K562 (cell line): ENCODE data around the gene EFCC1. TPM values are rescaled to one million over a fixed set of nuclear protein-coding genes. Genes with fewer than 3 reads are reported as not detected.

ENCODE experiments used
- ATAC-seq: fragments of 200-7000 bp; cut with Tn5 transposase; 3 replicates; pipeline ENCODE4 v1.9.1; 2020; ENCODE audit warnings: moderate library complexity
- BruUV-seq: library from RNA; stranded (reverse); fragments of 400-500 nt; replicated peaks from 2 replicates; lab custom pipeline; 2021; lab: Mats Ljungman, UMichigan
- CTCF ChIA-PET: fragments of 300-600 bp; formaldehyde crosslinking; extraction: SDS; loops from one replicate; lab custom pipeline; 2021; ENCODE audit warnings: low intra/inter-chr PET ratio; lab: Yijun Ruan, JAX
- POLR2A ChIA-PET: fragments of 300-600, 350-650 bp; sonication (Branson Sonifier 250); formaldehyde crosslinking; extraction: SDS; loops from one replicate; lab custom pipeline; 2021; ENCODE audit warnings: antibody characterized with exemption, inconsistent platforms; lab: Yijun Ruan, JAX
- DNase-seq, 4 experiments: peaks; one replicate each; pipeline versions ENCODE4 v3.0.0 to v3.0.0-alpha.2; 2011 to 2018; ENCODE audit warnings: low spot score in 3 of 4, mixed read lengths in 3 of 4; ENCODE audit errors: extremely low read depth in 1 of 4
- FAIRE-seq: peaks from 2 replicates; lab custom pipeline; 2011; peaks lifted over from hg19 to GRCh38; lab: Jason Lieb, UNC
- H2AFZ ChIP-seq: 2 replicates; pipeline ENCODE4 v1.6.0; 2011; ENCODE audit warnings: low read depth, low read length, control low read depth, inconsistent platforms
- H3K27ac ChIP-seq: fragments of 200-600 bp; 3 replicates; pipeline ENCODE4 v1.8.0; 2011; ENCODE audit warnings: low read depth, mild to moderate bottlenecking, control low read depth, inconsistent platforms, low read length, moderate library complexity, mixed read lengths; ENCODE audit errors: extremely low read depth
- H3K27me3 ChIP-seq, 2 experiments: fragments of 300-600 bp in 1 of 2; 2 replicates in 1 of 2; 3 replicates in 1 of 2; pipeline versions ENCODE4 v1.6.0 to v1.8.0; 2011; ENCODE audit warnings: inconsistent platforms in 2 of 2, low read length in 2 of 2, mild to moderate bottlenecking in 1 of 2, mixed read lengths in 1 of 2, moderate library complexity in 1 of 2; ENCODE audit not compliant: control insufficient read depth in 2 of 2, insufficient read depth in 2 of 2
- H3K36me3 ChIP-seq: fragments of 300-600 bp; 3 replicates; pipeline ENCODE4 v1.8.0; 2011; ENCODE audit warnings: mild to moderate bottlenecking, low read length, inconsistent platforms; ENCODE audit not compliant: control insufficient read depth, insufficient read depth
- H3K4me1 ChIP-seq, 2 experiments: fragments of 200-600 bp in 1 of 2; replicated peaks in 1 of 2; 2 replicates in 1 of 2; 3 replicates in 1 of 2; pipeline versions ENCODE4 v1.5.1 to v1.8.0; 2011; ENCODE audit warnings: inconsistent platforms in 2 of 2, low read length in 2 of 2, mild to moderate bottlenecking in 1 of 2, mixed read lengths in 1 of 2, moderate library complexity in 1 of 2; ENCODE audit not compliant: control insufficient read depth in 2 of 2, insufficient read depth in 2 of 2
- H3K4me2 ChIP-seq: 2 replicates; pipeline ENCODE4 v1.6.1; 2011; ENCODE audit warnings: low read length, control low read depth, inconsistent platforms, mixed read lengths; ENCODE audit not compliant: insufficient read depth
- H3K4me3 ChIP-seq: fragments of 200-600 bp; sonication (generic), shearing (Covaris generic); 2 replicates; pipeline ENCODE4 v1.5.1; 2016; ENCODE audit warnings: control low read depth, inconsistent platforms
- H3K79me2 ChIP-seq: fragments of 200-600 bp; 3 replicates; pipeline ENCODE4 v1.8.0; 2011; ENCODE audit warnings: low read length, inconsistent platforms; ENCODE audit not compliant: control insufficient read depth, insufficient read depth
- H3K9ac ChIP-seq, 2 experiments: 2 replicates each; pipeline versions ENCODE4 v1.6.0 to v1.6.1; 2011; ENCODE audit warnings: low read depth in 2 of 2, low read length in 2 of 2, control low read depth in 1 of 2, inconsistent platforms in 1 of 2, mild to moderate bottlenecking in 1 of 2, mixed read lengths in 1 of 2; ENCODE audit not compliant: insufficient read depth in 1 of 2
- H3K9me1 ChIP-seq: one replicate; pipeline ENCODE4 v1.6.0; 2011; ENCODE audit warnings: inconsistent platforms, mild to moderate bottlenecking, low read length, moderate library complexity; ENCODE audit not compliant: control insufficient read depth, insufficient read depth
- H3K9me3 ChIP-seq: replicated peaks from 2 replicates; pipeline ENCODE4 v1.5.1; 2011; ENCODE audit warnings: low read depth, low read length, inconsistent platforms; ENCODE audit not compliant: control insufficient read depth, insufficient read depth
- H4K20me1 ChIP-seq: replicated peaks from 2 replicates; pipeline ENCODE4 v1.6.1; 2011; ENCODE audit warnings: low read length, inconsistent platforms, mixed read lengths; ENCODE audit not compliant: control insufficient read depth, insufficient read depth
- CCNT2 ChIP-seq: IDR thresholded peaks from 2 replicates; pipeline ENCODE4 v1.6.1; 2011; ENCODE audit warnings: borderline replicate concordance, low read depth, mild to moderate bottlenecking, moderate library complexity, mixed read lengths, low read length; ENCODE audit not compliant: insufficient read length; ENCODE audit errors: extremely low read depth
- CHCHD3 ChIP-seq: fragments of 250-450 bp; sonication (Bioruptor Pico); IDR thresholded peaks from 2 replicates; pipeline ENCODE4 v2.1.2; 2022; ENCODE audit warnings: mild to moderate bottlenecking
- CREM ChIP-seq: IDR thresholded peaks from 2 replicates; pipeline ENCODE4 v1.6.1; 2014; ENCODE audit warnings: antibody characterized with exemption, low read depth
- KHSRP ChIP-seq: fragments of 450-650 bp; IDR thresholded peaks from 2 replicates; pipeline ENCODE4 v1.6.1; 2017
- MAFG ChIP-seq: fragments of 450-650 bp; conservative IDR thresholded peaks from 2 replicates; pipeline ENCODE4 v1.6.1; 2016; ENCODE audit warnings: missing genetic modification characterization, missing compliant biosample characterization
- MAFK ChIP-seq: IDR thresholded peaks from 2 replicates; pipeline ENCODE4 v1.6.1; 2011; ENCODE audit warnings: low read length, improper control_type of control experiment
- RB1 ChIP-seq: fragments of 450-650 bp; IDR thresholded peaks from 2 replicates; pipeline ENCODE4 v1.6.1; 2017; ENCODE audit warnings: low read depth, mild to moderate bottlenecking
- TCF3 ChIP-seq: sonication (generic); formaldehyde crosslinking; IDR thresholded peaks from 2 replicates; pipeline ENCODE4 v1.4.0; 2020; ENCODE audit warnings: mild to moderate bottlenecking, missing genetic modification reagents
- TFE3 ChIP-seq: fragments of 450-650 bp; formaldehyde crosslinking; IDR thresholded peaks from 2 replicates; pipeline ENCODE4 v1.4.0; 2020; ENCODE audit warnings: mild to moderate bottlenecking, mixed read lengths
- WGBS: fragments of 100-300 bp; shearing (Covaris generic); methylation state at CpG from one replicate; pipeline ENCODE4 v1.1.6; 2016; ENCODE audit warnings: low coverage, mixed read lengths; ENCODE audit not compliant: insufficient coverage; ENCODE audit errors: missing lambda C conversion rate; 5-methylcytosine and 5-hydroxymethylcytosine counted together
- in situ Hi-C: fragments of 300-500 bp; cut with MboI; formaldehyde crosslinking; loops from 4 replicates; pipeline ENCODE4 v1.15.0; 2018; ENCODE audit warnings: inconsistent platforms, mixed read lengths
- intact Hi-C: fragments of 100-400 bp; cut with micrococcal nuclease; formaldehyde crosslinking; loops from 2 replicates; pipeline ENCODE4 v1.14.2; 2022
- polyA plus RNA-seq, 8 experiments: library from polyadenylated mRNA; depleted of rRNA in 4 of 8; stranded (reverse) in 5 of 8; unstranded in 3 of 8; fragments of >200 nt; fragmentation: Nextera tagmentation in 2 of 8; fragmentation: Illumina TruSeq in 1 of 8; extraction: Ambion mirVana in 2 of 8; extraction: Trizol in 1 of 8; gene quantifications; 2 replicates each; pipeline versions ENCODE4 v1.2.1 to v1.2.3, GENCODE V29; 2011 to 2014; ENCODE audit warnings: inconsistent platforms in 1 of 8, missing spikeins in 1 of 8
- total RNA-seq, 7 experiments: library from RNA; depleted of rRNA in 6 of 7; stranded (reverse); fragments of >200 nt in 6 of 7; fragmentation: Illumina TruSeq in 2 of 7; extraction: Trizol in 2 of 7; gene quantifications; 2 replicates each; pipeline versions ENCODE4 v1.2.1 to v1.2.3, GENCODE V29; 2011 to 2021; ENCODE audit warnings: low replicate concordance in 1 of 7
- TF ChIP-seq, protein P1 (sequence below), 2 experiments: IDR thresholded peaks; 2 replicates each; pipeline ENCODE4 v1.6.1; 2012; ENCODE audit warnings: improper control_type of control experiment in 2 of 2, low read depth in 2 of 2, low read length in 2 of 2, borderline replicate concordance in 1 of 2

Gene EFCC1
- total and polyA plus RNA-seq, 9 of the 15 experiments (the other 6 are each of a cell fraction or from before 2014, with no cell fraction given), result not detected

- BruUV-seq, result no TSS peak
- ATAC-seq (no peak), DNase-seq (no peak), FAIRE-seq (no peak)
- H2AFZ ChIP-seq, result no peak overlapping the region
- CTCF ChIA-PET, result no interaction called here
- H3K4me1 ChIP-seq, result peaks cover 0 to 4% of the 10 kb centered on the region in 2 experiments; a peak in 2 of 5 replicates
- TF ChIP-seq CCNT2 (no peak), RB1 (no peak), MAFK (no peak), KHSRP (no peak), CHCHD3 (CRISPR knock-in tag) (no peak), TFE3 (CRISPR knock-in tag) (no peak), TCF3 (no peak), MAFG (tag) (no peak), CREM (no peak)
- TF ChIP-seq, protein P1, sequence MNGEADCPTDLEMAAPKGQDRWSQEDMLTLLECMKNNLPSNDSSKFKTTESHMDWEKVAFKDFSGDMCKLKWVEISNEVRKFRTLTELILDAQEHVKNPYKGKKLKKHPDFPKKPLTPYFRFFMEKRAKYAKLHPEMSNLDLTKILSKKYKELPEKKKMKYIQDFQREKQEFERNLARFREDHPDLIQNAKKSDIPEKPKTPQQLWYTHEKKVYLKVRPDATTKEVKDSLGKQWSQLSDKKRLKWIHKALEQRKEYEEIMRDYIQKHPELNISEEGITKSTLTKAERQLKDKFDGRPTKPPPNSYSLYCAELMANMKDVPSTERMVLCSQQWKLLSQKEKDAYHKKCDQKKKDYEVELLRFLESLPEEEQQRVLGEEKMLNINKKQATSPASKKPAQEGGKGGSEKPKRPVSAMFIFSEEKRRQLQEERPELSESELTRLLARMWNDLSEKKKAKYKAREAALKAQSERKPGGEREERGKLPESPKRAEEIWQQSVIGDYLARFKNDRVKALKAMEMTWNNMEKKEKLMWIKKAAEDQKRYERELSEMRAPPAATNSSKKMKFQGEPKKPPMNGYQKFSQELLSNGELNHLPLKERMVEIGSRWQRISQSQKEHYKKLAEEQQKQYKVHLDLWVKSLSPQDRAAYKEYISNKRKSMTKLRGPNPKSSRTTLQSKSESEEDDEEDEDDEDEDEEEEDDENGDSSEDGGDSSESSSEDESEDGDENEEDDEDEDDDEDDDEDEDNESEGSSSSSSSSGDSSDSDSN (IDR thresholded peaks at IDR 0.05; ENCODE audit: borderline replicate concordance in 1 of 2, low read depth in 2 of 2, low read length in 2 of 2), result no peak
- intact Hi-C loops, result no loop called here
- no peak overlapping the region for H3K9ac ChIP-seq
- no peak overlapping the region for H3K4me3 ChIP-seq
- H3K4me2 ChIP-seq, result no peak overlapping the region
- no peaks in the 10 kb centered on the region for H3K9me1 ChIP-seq
- H3K27me3 ChIP-seq, result no peaks in the 10 kb centered on the region
- 46% methylated on average over 4 of the region's 6 CpGs for WGBS
- H4K20me1 ChIP-seq, result no peaks in the 10 kb centered on the region
- H3K36me3 ChIP-seq, result no peaks in the 10 kb centered on the region
- POLR2A ChIA-PET, result interaction anchor here (0.9 kb wide), 1 partner anchor 34 kb away, joined by 3 read pairs; no protein-coding TSS in a partner anchor
- H3K9me3 ChIP-seq, result no peaks in the 10 kb centered on the region; the same call in 1 of the 2 replicates
- H3K79me2 ChIP-seq, result no peaks in the 10 kb centered on the region
- in situ Hi-C loops, result no loop called here
- H3K27ac ChIP-seq, result no peak overlapping the region
These were observed 46.4 kb downstream of the EFCC1 start for GRCh38 chr3:129047553-129047839.
